GM19035 (cell line): ENCODE data around the gene SCN9A.

ENCODE experiments used
- ATAC-seq: cut with Tn5 transposase; IDR thresholded peaks from one replicate; pipeline ENCODE4 v1.9.1; 2021; ENCODE audit not compliant: unreplicated experiment

SCN9A gene

DNA sequence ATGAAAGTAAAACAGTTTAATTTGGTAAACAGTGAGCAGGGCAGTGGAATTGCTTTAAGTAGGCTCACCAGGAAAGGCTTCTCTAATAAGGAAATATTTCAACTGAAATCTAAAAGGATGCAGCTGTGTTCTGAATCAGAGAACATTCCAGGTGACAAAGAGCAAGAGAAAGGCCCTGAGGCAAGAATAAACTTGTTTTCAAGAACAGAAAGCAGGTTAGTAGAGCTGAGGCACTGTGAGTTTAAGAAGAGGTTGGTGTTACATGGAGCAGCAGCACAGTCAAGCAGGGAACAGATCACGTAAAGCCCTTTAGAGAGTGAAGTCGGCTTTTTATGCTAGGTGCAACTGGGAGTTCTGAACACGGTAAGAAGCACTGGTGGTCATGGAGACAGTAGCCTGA, 191.0 kb downstream of the SCN9A start:
- ATAC-seq = no peak

DNA sequence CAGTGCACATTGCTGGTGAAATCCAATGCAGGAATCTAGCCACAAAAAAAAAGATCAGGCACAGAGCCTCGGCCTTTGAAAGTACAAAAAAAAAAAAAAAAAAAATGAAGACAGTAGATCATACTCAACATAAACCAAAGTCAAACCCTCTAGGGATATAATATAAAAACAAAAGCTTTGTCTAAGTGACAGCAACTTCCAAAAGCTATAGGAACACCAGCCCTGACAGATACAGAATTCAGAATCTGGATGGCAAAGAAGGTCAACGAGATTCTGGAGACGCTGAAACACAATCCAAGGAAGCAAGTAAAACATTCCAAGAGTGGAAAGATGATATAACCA, 194.0 kb downstream of the SCN9A start:
- no peak for ATAC-seq

DNA sequence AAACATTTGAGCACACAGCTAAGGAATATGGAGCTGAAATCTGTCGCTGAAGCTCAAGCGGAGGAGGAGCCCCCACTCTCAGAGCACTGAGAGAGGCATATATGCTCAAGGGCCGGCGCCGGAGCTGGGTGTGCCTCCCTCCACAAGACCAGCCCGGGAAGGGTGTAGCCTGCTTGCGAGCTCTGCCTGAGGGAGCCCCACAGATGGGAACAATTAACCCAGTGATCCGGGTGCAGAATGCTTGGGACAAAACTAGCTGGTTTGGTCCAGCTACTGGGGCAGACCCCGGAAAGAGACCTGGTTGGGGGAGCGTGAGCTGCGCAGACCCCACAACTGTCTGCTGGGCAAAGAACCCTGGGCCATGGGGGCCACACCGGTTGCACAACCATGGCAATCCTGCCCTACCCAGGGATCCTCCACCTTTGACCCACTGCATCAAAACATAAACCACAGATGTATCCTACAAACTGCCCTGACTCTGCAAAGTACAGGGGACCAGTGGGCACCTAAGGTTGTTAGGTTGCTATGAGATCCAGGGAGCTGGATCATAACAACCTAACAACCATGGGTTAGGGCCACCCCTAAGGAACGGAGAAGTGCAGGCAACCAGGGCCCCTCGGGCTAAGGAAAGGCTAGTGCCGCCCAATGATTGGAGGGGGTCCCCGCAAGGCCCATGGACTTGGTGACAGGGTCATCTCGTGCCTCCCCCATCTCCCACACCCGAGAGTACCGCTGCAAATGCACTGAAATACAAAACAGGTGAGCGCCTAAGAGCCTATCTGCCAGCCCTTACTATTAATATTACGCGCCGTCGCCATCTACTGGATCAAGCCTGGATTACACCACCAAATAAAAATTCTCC, 194.6 kb downstream of the SCN9A start:
- ATAC-seq = peak; percentile 92

- no peak for ATAC-seq
These were observed 196.5 kb downstream of the SCN9A start for GRCh38 chr2:166179201-166179600.

GRCh38 chr2:166173263-166173662, 202.5 kb downstream of the SCN9A start:
- ATAC-seq = no peak

GRCh38 chr2:166171216-166171615, 204.5 kb downstream of the SCN9A start:
- no peak for ATAC-seq

- ATAC-seq = peak; percentile 74
These were observed 205.4 kb downstream of the SCN9A start for GRCh38 chr2:166170356-166170755.

GRCh38 chr2:166167449-166167848, 208.3 kb downstream of the SCN9A start:
- no peak for ATAC-seq

DNA sequence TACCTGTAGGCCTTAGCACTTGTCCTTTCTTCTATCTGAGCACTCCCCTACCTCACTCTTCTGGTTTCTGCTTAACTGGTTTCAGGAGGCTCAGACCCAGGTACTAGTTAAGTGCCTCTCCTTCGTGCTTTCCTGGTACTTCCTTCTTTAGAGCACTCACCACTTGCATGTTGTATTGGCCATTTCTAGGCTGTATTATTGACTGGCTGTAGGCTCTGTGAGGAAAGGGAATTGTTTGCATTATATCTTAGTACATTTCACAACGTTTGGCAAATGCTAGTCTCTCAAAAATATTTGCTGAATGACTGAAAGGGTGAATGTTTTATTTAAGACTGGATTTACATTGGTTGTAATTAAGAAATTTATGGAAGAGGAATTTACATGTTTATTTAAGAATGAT, 212.0 kb downstream of the SCN9A start:
- no peak for ATAC-seq

DNA sequence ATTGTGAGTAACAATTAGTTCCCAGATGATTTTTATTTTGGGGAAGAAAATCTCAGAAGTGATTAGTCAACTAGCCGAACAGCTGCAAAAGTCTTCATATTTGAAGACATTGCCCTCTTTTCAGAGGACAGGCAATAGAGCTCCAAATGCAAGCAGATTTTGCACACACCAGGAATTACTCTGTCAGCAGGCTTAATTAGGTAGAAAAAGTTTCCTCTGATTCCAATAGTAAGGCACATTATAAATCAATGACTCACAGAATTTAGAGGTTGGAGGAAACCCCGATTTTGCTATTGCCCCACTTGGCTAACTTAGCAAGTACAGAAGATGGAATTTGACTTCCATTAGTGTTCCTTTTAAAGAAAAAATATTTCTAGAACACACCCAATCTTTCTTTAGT, 217.2 kb downstream of the SCN9A start:
- ATAC-seq = no peak

- ATAC-seq = no peak
These were observed 218.2 kb downstream of the SCN9A start for GRCh38 chr2:166157578-166157977.

GRCh38 chr2:166156985-166157490, 218.7 kb downstream of the SCN9A start:
- no peak for ATAC-seq

GRCh38 chr2:166155589-166155988, 220.2 kb downstream of the SCN9A start:
- no peak for ATAC-seq

DNA sequence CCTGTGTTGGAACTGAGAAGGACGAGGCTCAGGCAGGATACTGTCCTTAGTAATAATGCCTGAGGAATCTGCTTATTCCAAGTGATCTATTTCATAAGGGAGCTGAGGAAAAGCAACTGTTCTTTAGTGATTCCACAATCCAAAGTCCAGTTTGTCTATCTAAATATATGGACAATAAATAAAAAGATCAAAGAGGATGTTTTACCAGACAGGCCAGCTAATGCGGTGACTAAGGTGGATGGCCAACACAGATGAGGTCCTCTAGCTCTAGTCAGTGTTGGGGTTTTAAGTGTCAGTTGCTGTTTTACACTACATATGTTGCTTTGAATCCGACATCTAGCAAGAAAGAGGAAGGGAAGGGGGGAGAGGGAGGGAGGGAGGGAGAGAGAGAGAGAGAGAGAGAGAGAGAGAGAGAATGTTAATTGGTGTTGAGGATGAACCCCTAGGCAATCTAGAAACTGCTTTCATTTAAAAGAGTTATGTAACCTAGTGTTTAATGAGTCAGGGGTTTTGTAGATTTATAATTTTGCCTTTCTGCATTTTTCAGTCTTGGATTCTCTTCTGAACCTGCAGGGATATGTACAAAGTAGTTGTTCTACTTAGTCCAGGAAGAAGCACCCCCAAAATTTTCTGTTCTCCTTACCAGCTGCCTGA, 220.9 kb downstream of the SCN9A start:
- ATAC-seq = no peak

- no peak for ATAC-seq
These were observed 223.7 kb downstream of the SCN9A start for GRCh38 chr2:166152064-166152463.

DNA sequence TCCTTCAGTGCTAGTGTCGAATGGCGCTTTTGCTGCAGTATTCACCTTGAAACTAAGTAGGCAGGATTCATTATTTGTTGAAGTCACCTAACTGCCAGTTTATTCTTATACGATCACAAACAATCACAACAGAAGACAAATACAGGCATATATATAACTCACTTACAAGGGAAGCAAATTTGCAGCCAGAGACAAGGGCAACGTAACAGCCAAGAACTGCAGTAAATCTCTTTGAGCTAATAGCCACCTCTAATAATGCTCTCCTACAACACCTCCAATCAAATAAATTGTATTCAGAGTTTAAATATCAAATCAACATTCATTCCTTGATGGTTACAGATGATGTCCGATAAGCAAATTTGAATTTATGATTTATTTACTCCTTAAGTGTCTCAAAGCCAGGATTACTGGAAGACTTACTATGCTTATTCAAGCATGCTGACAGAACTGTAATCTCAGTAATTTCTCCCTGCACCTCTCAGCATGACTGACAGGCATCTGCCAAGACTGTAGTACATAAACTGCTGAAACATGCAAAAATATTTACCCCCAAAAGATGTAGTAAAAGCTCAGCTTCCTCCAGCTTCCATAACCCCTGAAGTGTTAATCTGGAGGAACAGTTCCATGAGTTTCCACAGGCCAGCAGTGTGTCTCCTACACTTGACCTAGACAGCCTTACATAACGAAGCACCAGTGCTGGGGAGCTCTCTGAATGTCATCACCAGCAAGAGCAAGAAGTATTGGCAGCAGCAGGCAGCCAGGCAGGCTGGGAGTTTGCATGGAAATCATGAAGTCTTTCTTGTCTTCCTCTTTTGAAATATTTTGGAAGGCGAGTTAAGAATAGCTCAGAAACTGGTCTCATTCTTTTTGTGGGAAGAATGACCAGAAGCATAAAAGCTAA, 227.0 kb downstream of the SCN9A start:
- no peak for ATAC-seq

- no peak for ATAC-seq
These were observed 227.9 kb downstream of the SCN9A start for GRCh38 chr2:166147883-166148282.
